Ovary (tissue), 3 donors: Measurements from ENCODE around the gene PNMA1.

Source experiments
- EP300 ChIP-seq: sonication (generic); formaldehyde crosslinking; IDR thresholded peaks from one replicate; pipeline ENCODE4 v1.6.1; 2017; ENCODE audit warnings: antibody characterized with exemption
- POLR2A ChIP-seq: fragments of 450-650 bp; IDR thresholded peaks from one replicate; pipeline ENCODE4 v1.6.1; 2017; ENCODE audit warnings: antibody characterized with exemption, mild to moderate bottlenecking, moderate library complexity
- TF ChIP-seq, protein P1 (sequence below), 3 donors: fragments of 450-650 bp in 2 of 3; fragments of 200-600 bp in 1 of 3; IDR thresholded peaks; one replicate each; pipeline versions ENCODE4 v1.5.1 to v1.8.0; 2016 to 2022; ENCODE audit warnings: antibody characterized with exemption in 3 of 3, mild to moderate bottlenecking in 1 of 3
- donor health status: DM: no; HTN: no; CAD: no.

GRCh38 chr14:73753887-73754795 is 40.0 kb upstream of the PNMA1 start:
- TF ChIP-seq, protein P1, sequence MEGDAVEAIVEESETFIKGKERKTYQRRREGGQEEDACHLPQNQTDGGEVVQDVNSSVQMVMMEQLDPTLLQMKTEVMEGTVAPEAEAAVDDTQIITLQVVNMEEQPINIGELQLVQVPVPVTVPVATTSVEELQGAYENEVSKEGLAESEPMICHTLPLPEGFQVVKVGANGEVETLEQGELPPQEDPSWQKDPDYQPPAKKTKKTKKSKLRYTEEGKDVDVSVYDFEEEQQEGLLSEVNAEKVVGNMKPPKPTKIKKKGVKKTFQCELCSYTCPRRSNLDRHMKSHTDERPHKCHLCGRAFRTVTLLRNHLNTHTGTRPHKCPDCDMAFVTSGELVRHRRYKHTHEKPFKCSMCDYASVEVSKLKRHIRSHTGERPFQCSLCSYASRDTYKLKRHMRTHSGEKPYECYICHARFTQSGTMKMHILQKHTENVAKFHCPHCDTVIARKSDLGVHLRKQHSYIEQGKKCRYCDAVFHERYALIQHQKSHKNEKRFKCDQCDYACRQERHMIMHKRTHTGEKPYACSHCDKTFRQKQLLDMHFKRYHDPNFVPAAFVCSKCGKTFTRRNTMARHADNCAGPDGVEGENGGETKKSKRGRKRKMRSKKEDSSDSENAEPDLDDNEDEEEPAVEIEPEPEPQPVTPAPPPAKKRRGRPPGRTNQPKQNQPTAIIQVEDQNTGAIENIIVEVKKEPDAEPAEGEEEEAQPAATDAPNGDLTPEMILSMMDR (IDR thresholded peaks at IDR 0.05), result no peak
- no peak for TF ChIP-seq POLR2A
- TF ChIP-seq EP300, result no peak
